ENCODE data around the gene SEMA6D.

DNA sequence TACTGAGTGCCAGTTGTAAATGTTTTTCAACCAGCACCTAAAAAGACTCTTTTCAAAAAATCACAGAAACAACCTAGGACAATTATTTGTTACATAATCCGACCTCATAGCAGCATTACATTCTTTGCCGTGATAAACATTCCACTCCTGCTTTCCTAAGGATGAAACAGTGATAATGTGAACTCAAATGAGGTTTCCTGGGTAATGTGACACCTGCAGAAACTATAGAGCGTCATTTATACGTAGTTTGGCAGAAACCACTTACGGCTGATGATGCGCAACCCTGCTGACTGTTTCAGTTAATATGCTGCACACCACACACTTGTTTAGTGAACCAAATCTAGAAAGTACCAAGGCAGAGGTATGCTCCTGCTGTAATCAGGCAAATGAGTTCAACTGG lies 55.8 kb downstream of the SEMA6D start:
- TF ChIP-seq, protein P1, sequence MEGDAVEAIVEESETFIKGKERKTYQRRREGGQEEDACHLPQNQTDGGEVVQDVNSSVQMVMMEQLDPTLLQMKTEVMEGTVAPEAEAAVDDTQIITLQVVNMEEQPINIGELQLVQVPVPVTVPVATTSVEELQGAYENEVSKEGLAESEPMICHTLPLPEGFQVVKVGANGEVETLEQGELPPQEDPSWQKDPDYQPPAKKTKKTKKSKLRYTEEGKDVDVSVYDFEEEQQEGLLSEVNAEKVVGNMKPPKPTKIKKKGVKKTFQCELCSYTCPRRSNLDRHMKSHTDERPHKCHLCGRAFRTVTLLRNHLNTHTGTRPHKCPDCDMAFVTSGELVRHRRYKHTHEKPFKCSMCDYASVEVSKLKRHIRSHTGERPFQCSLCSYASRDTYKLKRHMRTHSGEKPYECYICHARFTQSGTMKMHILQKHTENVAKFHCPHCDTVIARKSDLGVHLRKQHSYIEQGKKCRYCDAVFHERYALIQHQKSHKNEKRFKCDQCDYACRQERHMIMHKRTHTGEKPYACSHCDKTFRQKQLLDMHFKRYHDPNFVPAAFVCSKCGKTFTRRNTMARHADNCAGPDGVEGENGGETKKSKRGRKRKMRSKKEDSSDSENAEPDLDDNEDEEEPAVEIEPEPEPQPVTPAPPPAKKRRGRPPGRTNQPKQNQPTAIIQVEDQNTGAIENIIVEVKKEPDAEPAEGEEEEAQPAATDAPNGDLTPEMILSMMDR (IDR thresholded peaks at IDR 0.05; ENCODE audit: extremely low read depth in 1 of 2, insufficient read depth in 1 of 2, low read depth in 1 of 2, low read length in 2 of 2): no peak
- TF ChIP-seq POLR2A (IDR thresholded peaks at IDR 0.05; ENCODE audit: low read depth, low read length) (no peak), EZH2 (IDR thresholded peaks at IDR 0.05; ENCODE audit: borderline replicate concordance, low read depth, low read length, severe bottlenecking) (no peak), POLR2AphosphoS5 (IDR thresholded peaks at IDR 0.05; ENCODE audit: insufficient read depth, low read depth, low read length) (no peak), GATA2 (IDR thresholded peaks at IDR 0.05; ENCODE audit: insufficient read depth, insufficient read length, low read depth, low read length) (no peak), JUN (IDR thresholded peaks at IDR 0.05; ENCODE audit: borderline replicate concordance, insufficient read depth, insufficient read length, low read depth) (no peak), MYC (IDR thresholded peaks at IDR 0.05; ENCODE audit: low read depth, low read length) (no peak)
- TF ChIP-seq, protein P2, sequence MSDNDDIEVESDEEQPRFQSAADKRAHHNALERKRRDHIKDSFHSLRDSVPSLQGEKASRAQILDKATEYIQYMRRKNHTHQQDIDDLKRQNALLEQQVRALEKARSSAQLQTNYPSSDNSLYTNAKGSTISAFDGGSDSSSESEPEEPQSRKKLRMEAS (IDR thresholded peaks at IDR 0.05; ENCODE audit: insufficient read depth, insufficient read length): no peak

Data from endothelial cell of umbilical vein (primary cell).